H1 (cell line): Measurements from ENCODE around the gene ZNF697. TPM values are rescaled to one million over a fixed set of nuclear protein-coding genes. Genes with fewer than 3 reads are reported as not detected.
"Not testable (repeated sequence)": the region's sequence is repeated elsewhere in the genome, so short reads cannot be mapped to it uniquely, and the experiment has no call there.

ENCODE experiments used
- CTCF ChIA-PET: fragments of 300-600 bp; sonication (Branson Sonifier 250); formaldehyde crosslinking; loops from one replicate; lab custom pipeline; 2021; ENCODE audit not compliant: partially characterized antibody; lab: Charles Lee
- POLR2A ChIA-PET: fragments of 300-600 bp; sonication (Branson Sonifier 250); formaldehyde crosslinking; loops from one replicate; lab custom pipeline; 2021; ENCODE audit warnings: inconsistent platforms; ENCODE audit not compliant: partially characterized antibody; lab: Charles Lee
- DNase-seq, 2 experiments: peaks; one replicate each; pipeline versions ENCODE4 v3.0.0 to v3.0.0-alpha.2; 2010 to 2022; ENCODE audit warnings: low spot score in 2 of 2, low read depth in 1 of 2, mixed read lengths in 1 of 2
- FAIRE-seq: peaks from 2 replicates; lab custom pipeline; 2011; peaks lifted over from hg19 to GRCh38; lab: Jason Lieb, UNC
- H2AFZ ChIP-seq: 2 replicates; pipeline ENCODE4 v1.8.1; 2012; ENCODE audit warnings: low read length, inconsistent platforms
- H2AK5ac ChIP-seq: 2 replicates; pipeline ENCODE4 v1.6.1; 2013; ENCODE audit warnings: low read depth, low read length
- H2BK120ac ChIP-seq: replicated peaks from 2 replicates; pipeline ENCODE3; 2013; ENCODE audit warnings: low read depth, low read length, inconsistent platforms
- H2BK12ac ChIP-seq: 2 replicates; pipeline ENCODE4 v1.6.1; 2013; ENCODE audit warnings: low read depth, low read length
- H2BK15ac ChIP-seq: 2 replicates; pipeline ENCODE4 v1.6.1; 2013; ENCODE audit warnings: low read length
- H2BK20ac ChIP-seq: 2 replicates; pipeline ENCODE4 v1.6.1; 2013; ENCODE audit warnings: low read length
- H2BK5ac ChIP-seq: 2 replicates; pipeline ENCODE4 v1.6.1; 2013; ENCODE audit warnings: low read depth, low read length
- H3K14ac ChIP-seq: 2 replicates; pipeline ENCODE4 v1.6.1; 2013; ENCODE audit warnings: inconsistent platforms; ENCODE audit not compliant: insufficient read length
- H3K18ac ChIP-seq: 2 replicates; pipeline ENCODE4 v1.6.1; 2013; ENCODE audit warnings: low read length; ENCODE audit errors: extremely low read depth
- H3K23ac ChIP-seq: 2 replicates; pipeline ENCODE4 v1.6.1; 2013; ENCODE audit warnings: inconsistent platforms; ENCODE audit not compliant: insufficient read length
- H3K23me2 ChIP-seq: 2 replicates; pipeline ENCODE4 v1.6.1; 2013; ENCODE audit warnings: low read depth, low read length
- H3K27ac ChIP-seq: 2 replicates; pipeline ENCODE4 v1.6.1; 2011; ENCODE audit warnings: low read depth, low read length, inconsistent platforms
- H3K27me3 ChIP-seq, 4 experiments: replicated peaks in 1 of 4; 1 replicate in 1 of 4; 2 replicates in 3 of 4; pipeline versions ENCODE4 v1.6.1 to v1.8.1; 2011 to 2013; ENCODE audit warnings: low read length in 3 of 4, mild to moderate bottlenecking in 3 of 4, inconsistent platforms in 2 of 4, mixed read lengths in 2 of 4, moderate library complexity in 1 of 4; ENCODE audit not compliant: control insufficient read depth in 3 of 4, insufficient read depth in 3 of 4; ENCODE audit errors: extremely low read depth in 1 of 4
- H3K36me3 ChIP-seq, 4 experiments: 2 replicates each; pipeline versions ENCODE4 v1.6.1 to v1.8.1; 2011 to 2013; ENCODE audit warnings: mild to moderate bottlenecking in 4 of 4, low read length in 3 of 4, moderate library complexity in 2 of 4, control low read depth in 1 of 4, inconsistent platforms in 1 of 4; ENCODE audit not compliant: insufficient read depth in 4 of 4, control insufficient read depth in 2 of 4
- H3K4ac ChIP-seq: replicated peaks from 2 replicates; pipeline ENCODE3; 2013; ENCODE audit warnings: low read length, low read depth, mixed read lengths, inconsistent platforms; ENCODE audit not compliant: insufficient read length
- H3K4me1 ChIP-seq, 4 experiments: replicated peaks in 1 of 4; 1 replicate in 1 of 4; 2 replicates in 3 of 4; pipeline versions ENCODE4 v1.6.1 to v1.8.1; 2011 to 2013; ENCODE audit warnings: low read length in 3 of 4, inconsistent platforms in 2 of 4, mixed read lengths in 1 of 4; ENCODE audit not compliant: insufficient read depth in 4 of 4, control insufficient read depth in 3 of 4
- H3K4me2 ChIP-seq, 2 experiments: 2 replicates each; pipeline versions ENCODE4 v1.6.1 to v1.8.1; 2011 to 2013; ENCODE audit warnings: low read depth in 2 of 2, low read length in 2 of 2, control low read depth in 1 of 2, inconsistent platforms in 1 of 2, mild to moderate bottlenecking in 1 of 2; ENCODE audit not compliant: insufficient read depth in 1 of 2
- H3K4me3 ChIP-seq, 4 experiments: fragments of 200-600, 300-600 bp in 1 of 4; sonication (generic), shearing (Covaris generic), sonication (Bioruptor Twin) in 1 of 4; 2 replicates each; pipeline versions ENCODE4 v1.5.1 to v1.8.1; 2011 to 2016; ENCODE audit warnings: low read length in 4 of 4, low read depth in 3 of 4, control low read depth in 2 of 4, inconsistent platforms in 2 of 4, mild to moderate bottlenecking in 2 of 4, mixed read lengths in 1 of 4, moderate library complexity in 1 of 4; ENCODE audit not compliant: insufficient read depth in 2 of 4; ENCODE audit errors: extremely low read depth in 1 of 4
- H3K56ac ChIP-seq: replicated peaks from 2 replicates; pipeline ENCODE3; 2013; ENCODE audit warnings: low read depth, mild to moderate bottlenecking, mixed read lengths, low read length, inconsistent platforms; ENCODE audit not compliant: insufficient read length
- H3K79me1 ChIP-seq: 2 replicates; pipeline ENCODE4 v1.6.1; 2013; ENCODE audit warnings: low read depth, low read length, control low read depth
- H3K79me2 ChIP-seq, 2 experiments: 2 replicates each; pipeline versions ENCODE4 v1.6.1 to v1.8.1; 2012 to 2013; ENCODE audit warnings: low read length in 2 of 2, mild to moderate bottlenecking in 2 of 2, inconsistent platforms in 1 of 2; ENCODE audit not compliant: insufficient read depth in 2 of 2, control insufficient read depth in 1 of 2
- H3K9ac ChIP-seq, 4 experiments: replicated peaks in 1 of 4; 1 replicate in 1 of 4; 2 replicates in 3 of 4; pipeline versions ENCODE4 v1.6.1 to v1.8.1; 2011 to 2013; ENCODE audit warnings: low read depth in 3 of 4, low read length in 3 of 4, control low read depth in 2 of 4, mild to moderate bottlenecking in 2 of 4, moderate library complexity in 2 of 4, inconsistent platforms in 1 of 4; ENCODE audit errors: extremely low read depth in 1 of 4
- H3K9me3 ChIP-seq, 2 experiments: 2 replicates each; pipeline versions ENCODE4 v1.6.1 to v1.8.1; 2012 to 2013; ENCODE audit warnings: mild to moderate bottlenecking in 2 of 2, moderate library complexity in 2 of 2, control low read depth in 1 of 2, inconsistent platforms in 1 of 2, low read depth in 1 of 2, low read length in 1 of 2, mixed read lengths in 1 of 2; ENCODE audit not compliant: insufficient read depth in 2 of 2
- H4K20me1 ChIP-seq, 2 experiments: replicated peaks in 1 of 2; 2 replicates each; pipeline versions ENCODE3 to v1.8.1; 2011 to 2013; ENCODE audit warnings: inconsistent platforms in 2 of 2, low read length in 2 of 2, mild to moderate bottlenecking in 1 of 2; ENCODE audit not compliant: insufficient read depth in 2 of 2, control insufficient read depth in 1 of 2
- H4K5ac ChIP-seq: 2 replicates; pipeline ENCODE4 v1.6.1; 2013; ENCODE audit warnings: low read length, low read depth, mixed read lengths, inconsistent platforms; ENCODE audit not compliant: insufficient read length
- H4K8ac ChIP-seq: 2 replicates; pipeline ENCODE4 v1.8.0; 2013; ENCODE audit warnings: mild to moderate bottlenecking, moderate library complexity, low read length, inconsistent platforms; ENCODE audit not compliant: insufficient read depth; ENCODE audit errors: extremely low read depth
- H4K91ac ChIP-seq: replicated peaks from 2 replicates; pipeline ENCODE3; 2013; ENCODE audit warnings: low read length, mixed read lengths, inconsistent platforms; ENCODE audit not compliant: insufficient read length
- WGBS, 2 experiments: shearing (Covaris generic) in 1 of 2; methylation state at CpG; one replicate each; pipeline versions ENCODE4 v1.1.6 to v1.1.7; 2013 to 2015; ENCODE audit warnings: low lambda C conversion rate in 2 of 2, mixed read lengths in 2 of 2, inconsistent platforms in 1 of 2, low coverage in 1 of 2, missing lambda C conversion rate in 1 of 2; ENCODE audit not compliant: insufficient replicate concordance in 2 of 2, insufficient coverage in 1 of 2, insufficient read length in 1 of 2; ENCODE audit errors: extremely low coverage in 1 of 2, missing lambda C conversion rate in 1 of 2; 5-methylcytosine and 5-hydroxymethylcytosine counted together
- polyA plus RNA-seq, 7 experiments: library from polyadenylated mRNA; depleted of rRNA in 3 of 7; stranded (reverse) in 5 of 7; unstranded in 2 of 7; fragments of >200 nt in 5 of 7; fragments of 200-250 nt in 2 of 7; gene quantifications; 1 replicate in 5 of 7; 2 replicates in 1 of 7; 4 replicates in 1 of 7; pipeline versions ENCODE4 v1.2.1 to v1.2.3, GENCODE V29; 2011 to 2013; ENCODE audit warnings: missing spikeins in 2 of 7, mixed read lengths in 2 of 7
- total RNA-seq: library from RNA; stranded (reverse); fragmentation: NEBNext Ultra II Directional; extraction: Animal tissue kit (Norgen Biotek cat#: 25700); gene quantifications from 2 replicates; pipeline ENCODE4 v1.2.1, GENCODE V29; 2021

The ZNF697 gene
- total and polyA plus RNA-seq, 2 of the 8 experiments (the other 6 are each of a cell fraction or from before 2014, with no cell fraction given): 5.6 to 18.3 TPM

DNA sequence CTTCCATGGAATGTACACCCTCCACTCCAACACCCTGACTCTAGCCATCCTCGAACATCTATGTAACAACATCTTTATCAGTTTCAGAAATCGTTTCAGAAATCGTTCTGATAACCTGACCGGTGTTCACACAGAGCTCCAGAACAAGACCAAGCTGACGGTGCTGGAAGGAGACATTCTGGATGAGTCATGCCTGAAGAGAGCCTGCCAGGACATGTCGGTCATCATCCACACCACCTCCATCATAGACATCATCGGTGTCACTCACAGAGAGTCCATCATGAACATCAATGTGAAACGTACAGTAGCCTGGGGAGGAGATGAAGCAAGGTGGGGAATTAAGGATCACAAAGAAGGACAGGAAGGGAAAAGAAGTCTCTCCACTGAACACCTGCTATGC, 43.0 kb downstream of the ZNF697 start:
- H3K4me2 ChIP-seq, H2BK20ac ChIP-seq, FAIRE-seq, H3K4me1 ChIP-seq, H3K79me1 ChIP-seq, H3K27ac ChIP-seq, H2AK5ac ChIP-seq, H3K14ac ChIP-seq, H3K23ac ChIP-seq, H3K27me3 ChIP-seq, H3K36me3 ChIP-seq, POLR2A ChIA-PET, H4K5ac ChIP-seq, H4K91ac ChIP-seq, H3K9me3 ChIP-seq, H2BK120ac ChIP-seq, H2BK12ac ChIP-seq, H2AFZ ChIP-seq, H3K79me2 ChIP-seq, H3K18ac ChIP-seq, H4K20me1 ChIP-seq, H2BK5ac ChIP-seq, H3K4ac ChIP-seq, H3K56ac ChIP-seq, H4K8ac ChIP-seq, DNase-seq, H3K4me3 ChIP-seq, H2BK15ac ChIP-seq, H3K9ac ChIP-seq, H3K23me2 ChIP-seq: not testable (repeated sequence)
- CTCF ChIA-PET: interaction anchor here (0.6 to 1.1 kb wide), 3 partner anchors 37 to 142 kb away, joined by 3 read pairs; no protein-coding TSS in a partner anchor
- WGBS, 2 experiments: 92% methylated on average over 8 of the region's 8 CpGs; no CpG with 5 or more reads in 1 of the 2 experiments
